GM12891 (cell line): ENCODE measurements around the gene PABPN1. TPM values are rescaled to one million over a fixed set of nuclear protein-coding genes. Genes with fewer than 3 reads are reported as not detected.
"Not testable (repeated sequence)": the region's sequence is repeated elsewhere in the genome, so short reads cannot be mapped to it uniquely, and the experiment has no call there.

ENCODE experiments used
- DNase-seq: peaks from one replicate; pipeline ENCODE4 v3.0.0; 2011; ENCODE audit warnings: low spot score; ENCODE audit not compliant: insufficient read length
- FAIRE-seq: peaks from 2 replicates; lab custom pipeline; 2011; peaks lifted over from hg19 to GRCh38; lab: Jason Lieb, UNC
- PAX5 ChIP-seq: IDR thresholded peaks from 2 replicates; pipeline ENCODE4 v1.6.1; 2011; ENCODE audit warnings: low read length, moderate library complexity, mild to moderate bottlenecking; ENCODE audit not compliant: insufficient read depth, severe bottlenecking
- POLR2A ChIP-seq: IDR thresholded peaks from 2 replicates; pipeline ENCODE4 v1.6.1; 2011; ENCODE audit warnings: low read depth, low read length, control low read depth
- POLR2AphosphoS5 ChIP-seq: IDR thresholded peaks from 2 replicates; pipeline ENCODE4 v1.6.1; 2011; ENCODE audit warnings: low read depth, low read length, control low read depth
- POU2F2 ChIP-seq: IDR thresholded peaks from 2 replicates; pipeline ENCODE4 v1.6.1; 2011; ENCODE audit warnings: low read depth, mild to moderate bottlenecking, control low read depth, low read length, moderate library complexity
- SPI1 ChIP-seq: IDR thresholded peaks from 2 replicates; pipeline ENCODE4 v1.6.1; 2011; ENCODE audit warnings: low read depth, low read length, control low read depth
- TAF1 ChIP-seq: IDR thresholded peaks from 2 replicates; pipeline ENCODE4 v1.6.1; 2011; ENCODE audit warnings: low read depth, low read length, control low read depth
- polyA plus RNA-seq: library from polyadenylated mRNA; unstranded; fragments of >200 nt; gene quantifications from one replicate; pipeline ENCODE4 v1.2.1, GENCODE V29; 2012; ENCODE audit warnings: low read depth, missing spikeins, inconsistent platforms; ENCODE audit not compliant: missing spikeins

The PABPN1 gene, protein sequence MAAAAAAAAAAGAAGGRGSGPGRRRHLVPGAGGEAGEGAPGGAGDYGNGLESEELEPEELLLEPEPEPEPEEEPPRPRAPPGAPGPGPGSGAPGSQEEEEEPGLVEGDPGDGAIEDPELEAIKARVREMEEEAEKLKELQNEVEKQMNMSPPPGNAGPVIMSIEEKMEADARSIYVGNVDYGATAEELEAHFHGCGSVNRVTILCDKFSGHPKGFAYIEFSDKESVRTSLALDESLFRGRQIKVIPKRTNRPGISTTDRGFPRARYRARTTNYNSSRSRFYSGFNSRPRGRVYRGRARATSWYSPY
- 128 TPM for polyA plus RNA-seq

GRCh38 chr14:23320584-23321571 lies at the start of gene PABPN1:
TSS of gene PABPN1 (plus strand) at chr14:23321457. CDS start at chr14:23321470, 13 bp downstream.
- DNase-seq (peak; percentile 88), FAIRE-seq (peak; percentile 97)
- 0 out of 2 replicates have a peak, but pooled peaks have one; percentile 14 for TF ChIP-seq POU2F2
- TF ChIP-seq SPI1, result no peak
- TF ChIP-seq TAF1, result peak; percentile 82
- TF ChIP-seq POLR2AphosphoS5, result peak; percentile 93
- TF ChIP-seq POLR2A, result peak; percentile 92
- TF ChIP-seq PAX5, result no peak

DNA sequence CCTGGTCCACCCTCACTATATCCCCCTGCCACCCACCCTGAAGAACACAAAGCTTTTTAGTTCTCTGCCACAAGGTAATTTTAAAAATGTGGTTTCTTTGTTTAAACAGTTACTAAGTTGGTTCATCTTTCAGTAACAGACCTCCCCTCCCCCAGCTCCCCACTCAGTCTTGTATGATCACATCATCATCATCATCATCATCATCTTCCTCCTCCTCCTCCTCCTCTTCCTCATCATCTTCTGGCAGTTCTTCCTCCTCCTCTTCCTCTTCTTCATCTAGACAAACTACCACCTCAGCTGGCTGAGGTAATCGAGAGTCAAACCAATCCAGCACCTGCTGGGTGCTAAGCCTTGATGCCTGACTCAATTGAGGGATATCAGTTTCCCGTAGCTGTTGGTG lies 45.8 kb upstream of the PABPN1 start:
- no peak for DNase-seq
- no peak for FAIRE-seq
- TF ChIP-seq POU2F2 (no peak), TAF1 (no peak), POLR2AphosphoS5 (no peak), PAX5 (no peak), POLR2A (no peak), SPI1 (no peak)

GRCh38 chr14:23277189-23277588 lies 44.1 kb upstream of the PABPN1 start:
- TF ChIP-seq SPI1 (no peak), PAX5 (no peak), POU2F2 (no peak), POLR2A (no peak), TAF1 (no peak), POLR2AphosphoS5 (no peak)
- FAIRE-seq (no peak), DNase-seq (no peak)

DNA sequence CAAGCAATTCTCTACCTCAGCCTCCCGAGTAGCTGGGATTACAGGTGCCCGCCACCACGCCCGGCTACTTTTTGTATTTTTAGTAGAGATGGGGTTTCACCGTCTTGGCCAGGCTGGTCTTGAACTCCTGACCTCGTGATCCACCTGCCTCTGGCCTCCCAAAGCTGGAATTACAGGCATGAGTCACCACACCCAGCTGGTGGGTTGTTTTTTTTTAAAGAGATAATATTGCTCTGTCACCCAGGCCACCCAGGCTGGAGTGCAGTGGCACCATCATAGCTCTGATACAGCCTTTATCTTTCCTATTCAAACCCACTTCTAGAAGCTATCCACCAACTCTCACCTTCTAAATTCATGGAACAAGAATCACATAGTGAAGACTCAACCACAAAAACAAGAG lies 43.3 kb upstream of the PABPN1 start:
- not testable (repeated sequence) for DNase-seq, FAIRE-seq

- no peak for TF ChIP-seq SPI1
- no peak for TF ChIP-seq POU2F2
- TF ChIP-seq TAF1, result no peak
- no peak for TF ChIP-seq POLR2AphosphoS5
- no peak for TF ChIP-seq PAX5
- FAIRE-seq (no peak), DNase-seq (no peak)
Measured at GRCh38 chr14:23281247-23281646, 40.0 kb upstream of the PABPN1 start.

DNA sequence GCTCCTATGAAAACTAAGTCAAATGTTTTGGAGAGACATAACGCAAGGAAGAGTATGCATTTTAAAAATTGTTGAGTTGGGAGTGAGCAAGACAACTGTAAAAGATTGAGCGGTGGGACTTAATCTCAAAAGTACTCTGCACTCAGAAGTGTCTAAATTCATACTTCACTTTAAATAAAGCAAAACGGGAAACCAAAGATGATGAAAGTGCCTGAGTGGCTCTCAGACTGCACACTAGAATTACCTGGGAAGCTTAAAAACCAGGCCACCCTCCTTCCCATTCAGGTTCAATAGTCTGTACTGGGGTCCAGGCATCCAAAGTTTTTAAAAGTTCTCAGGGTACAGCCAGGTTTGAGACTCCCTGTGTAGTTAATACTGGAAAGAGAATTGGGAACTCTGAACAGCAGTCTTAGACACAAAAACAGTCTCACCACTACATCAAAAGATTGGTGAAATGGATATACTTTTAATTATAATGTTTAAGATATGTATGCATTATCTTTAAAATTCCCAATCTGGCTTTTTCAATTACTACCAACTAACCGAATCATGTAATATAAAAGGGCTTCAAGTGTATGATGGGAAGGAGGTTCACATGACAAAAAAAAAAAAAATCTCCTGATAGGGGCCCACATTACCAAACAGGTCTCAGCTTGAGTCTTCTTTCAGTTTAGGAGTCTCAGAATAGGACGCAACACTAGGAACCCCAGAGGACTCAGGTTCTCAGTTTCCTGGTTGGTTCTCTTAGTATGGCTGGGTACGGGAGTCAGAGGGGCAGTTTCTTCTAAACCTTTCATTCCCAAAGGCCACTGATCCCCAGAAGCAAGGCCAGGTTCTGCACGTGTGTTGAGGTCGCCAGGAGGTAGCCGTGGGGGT lies 36.4 kb upstream of the PABPN1 start:
- FAIRE-seq (no peak), DNase-seq (no peak)
- TF ChIP-seq TAF1 (peak; percentile 33; the same call in 1 of the 2 replicates), POLR2AphosphoS5 (no peak; the same call in 1 of the 2 replicates), PAX5 (no peak), SPI1 (no peak), POU2F2 (no peak), POLR2A (peak; percentile 75)

DNA sequence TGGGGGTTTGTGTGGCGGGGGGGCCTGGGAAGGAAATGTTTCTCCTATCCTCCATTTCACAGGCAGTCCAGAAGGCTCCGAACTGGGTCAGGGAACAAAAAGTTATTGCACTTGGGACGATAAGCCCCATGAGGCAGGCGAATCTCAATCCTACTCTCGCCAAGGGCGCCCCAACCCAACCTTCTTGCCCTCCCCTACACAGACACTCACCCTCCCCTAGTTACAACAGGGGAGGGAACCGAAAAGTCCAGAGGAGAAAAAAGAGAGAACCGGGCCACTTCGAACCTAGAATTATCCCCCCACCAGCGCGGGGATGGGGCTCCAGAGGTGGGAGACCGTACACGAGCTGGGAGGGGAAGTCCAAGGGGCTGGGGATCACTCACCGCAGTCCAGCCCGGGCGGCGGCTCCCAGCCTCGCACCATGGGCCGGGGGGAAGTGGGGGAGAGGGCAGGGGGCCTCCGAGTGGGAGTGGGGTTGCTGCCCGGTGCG lies 35.7 kb upstream of the PABPN1 start:
- DNase-seq (no peak), FAIRE-seq (no peak)
- TF ChIP-seq POU2F2 (no peak), POLR2A (no peak; the same call in 1 of the 2 replicates), POLR2AphosphoS5 (peak; percentile 4; the same call in 1 of the 2 replicates), SPI1 (peak; percentile 39; the same call in 1 of the 2 replicates)

DNA sequence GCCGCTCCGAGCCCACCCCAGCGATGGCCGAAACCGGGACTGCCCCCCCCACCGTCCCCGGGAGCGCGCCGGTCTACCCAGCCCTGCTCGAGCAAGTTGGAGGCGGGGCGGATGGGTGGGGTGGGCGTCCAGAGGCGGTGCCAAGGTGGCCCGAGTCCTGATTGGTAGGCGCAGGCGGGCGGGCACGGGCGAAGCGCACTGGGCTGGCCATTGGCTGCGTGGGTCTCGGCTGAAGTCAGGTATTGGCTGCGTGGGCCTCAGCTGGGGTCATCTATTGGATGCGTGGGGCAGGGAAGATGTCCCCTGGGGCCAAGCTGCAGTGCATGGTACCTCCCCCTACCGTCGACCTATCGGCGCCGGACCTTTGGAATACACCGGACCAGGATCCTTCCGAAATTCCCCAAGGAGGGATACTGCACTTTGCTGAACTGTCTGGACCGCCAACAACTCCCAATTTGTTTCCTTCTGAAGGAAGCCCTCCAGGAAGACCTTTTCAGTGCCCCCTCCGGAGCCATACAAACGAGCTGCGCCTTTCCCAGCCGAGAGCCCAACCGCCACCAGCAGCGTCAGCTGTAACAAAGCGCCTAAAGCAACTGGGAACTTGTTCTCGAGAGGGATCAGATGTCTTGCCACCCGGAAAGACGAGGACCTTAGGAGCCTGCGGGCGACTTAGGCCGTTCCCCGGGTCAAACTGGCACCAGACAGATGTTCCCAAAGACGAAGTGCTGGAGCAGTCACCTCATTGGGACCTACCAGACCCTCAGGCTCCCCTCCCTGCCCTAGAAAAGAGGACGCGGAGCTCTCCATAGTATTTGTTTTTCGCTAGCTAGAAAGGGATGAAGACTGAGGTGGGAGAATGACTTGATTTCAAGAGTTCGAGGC lies 35.0 kb upstream of the PABPN1 start, which contains the start of gene HOMEZ:
TSS of gene HOMEZ (minus strand) at position 113 of the 882 bp plus-strand sequence. CDS start 180 bp downstream, outside the sequence.
- TF ChIP-seq PAX5 (no peak), POLR2A (no peak), POLR2AphosphoS5 (peak; percentile 36; the same call in 1 of the 2 replicates), TAF1 (0 out of 2 replicates have a peak, but pooled peaks have one; percentile 21), POU2F2 (no peak), SPI1 (no peak)
- peak; percentile 99 for FAIRE-seq
- peak; percentile 95 for DNase-seq
